ENCODE measurements around the gene ZBBX.

ZBBX gene

DNA sequence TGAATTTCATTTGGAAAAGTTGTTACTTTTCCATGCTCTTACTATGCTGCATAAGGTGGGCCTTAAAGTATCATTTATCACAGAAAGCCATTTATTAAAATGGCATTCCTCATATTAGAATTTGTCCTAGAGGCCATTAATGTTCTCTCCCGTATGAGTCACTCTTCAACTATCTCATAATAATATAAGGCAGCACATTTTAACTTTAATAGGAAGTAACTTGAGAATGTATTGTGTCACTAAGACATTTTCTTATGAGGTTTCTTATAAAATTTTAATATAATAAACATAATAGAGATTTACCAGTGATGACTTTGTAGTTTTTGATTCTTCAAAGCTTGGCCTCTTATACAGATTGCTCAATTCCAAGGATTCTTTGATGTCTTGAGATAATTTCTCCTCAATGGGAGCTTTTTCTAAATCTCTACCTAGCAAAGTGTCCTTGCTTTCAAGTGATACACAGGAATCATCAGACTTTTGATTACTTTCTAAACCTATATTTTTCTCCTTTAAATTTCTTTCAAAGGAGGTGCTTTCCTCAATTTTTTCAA, 74.7 kb downstream of the ZBBX start:
- no peak for DNase-seq

DNA sequence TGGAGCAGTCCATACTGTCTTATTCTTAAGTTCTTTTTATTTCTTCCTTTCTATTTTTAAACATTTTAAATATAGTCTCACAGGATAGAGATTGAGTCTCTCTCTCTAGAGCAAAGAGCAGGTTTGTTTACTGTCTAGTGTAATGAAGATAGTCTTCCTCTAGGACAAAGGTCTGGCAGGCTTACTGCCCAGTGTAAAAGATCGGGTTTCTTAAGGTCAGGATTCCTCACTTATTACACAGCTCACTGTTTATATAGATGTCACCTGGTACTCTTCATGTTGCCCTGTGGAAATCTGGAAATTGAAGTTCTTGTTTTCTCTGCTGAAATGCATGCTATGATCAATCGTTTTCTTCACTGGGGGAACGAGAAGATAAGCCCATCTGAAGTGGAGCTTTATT, 76.0 kb downstream of the ZBBX start:
- DNase-seq = no peak

DNA sequence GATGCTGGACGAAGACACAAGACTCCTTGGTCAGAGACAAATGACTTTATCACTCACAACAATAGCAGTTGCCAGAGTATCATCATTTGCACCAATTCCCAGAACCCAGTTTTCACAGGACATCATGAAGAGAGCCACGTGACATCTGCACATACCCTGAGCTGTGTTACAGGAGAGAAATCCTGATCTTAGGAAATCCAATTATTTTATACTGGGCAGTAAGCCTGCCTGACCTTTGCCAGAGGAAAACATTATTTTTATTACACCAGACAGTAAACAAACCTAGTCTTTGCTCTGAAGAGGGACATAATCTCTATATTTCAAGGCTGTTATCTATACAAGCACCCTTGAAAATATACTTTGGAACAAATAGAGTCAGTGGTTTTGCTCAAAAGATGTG, 77.4 kb downstream of the ZBBX start:
- no peak for DNase-seq

GRCh38 chr3:167300207-167300606, 79.9 kb downstream of the ZBBX start:
- no peak for DNase-seq

DNA sequence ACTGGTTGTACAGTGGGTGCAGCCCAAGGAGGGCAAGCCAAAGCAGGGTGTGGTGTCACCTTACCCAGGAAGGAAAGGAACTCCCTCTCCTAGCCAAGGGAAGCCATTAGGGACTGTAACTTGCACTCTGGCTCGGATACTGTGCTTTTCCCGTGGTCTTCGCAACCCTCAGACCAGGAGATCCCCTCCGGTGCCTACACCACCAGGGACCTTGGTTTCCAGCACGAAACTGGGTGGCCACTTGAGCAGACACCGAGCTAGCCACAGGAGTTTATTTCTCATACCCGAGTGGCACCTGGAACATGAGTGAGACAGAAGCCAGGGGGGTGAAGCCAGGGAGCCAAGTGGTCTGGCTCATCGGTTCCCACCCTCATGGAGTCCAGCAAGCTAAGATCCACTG, 90.7 kb downstream of the ZBBX start:
- no peak for DNase-seq

- no peak for DNase-seq
These were observed 91.4 kb downstream of the ZBBX start for GRCh38 chr3:167288737-167289136.

DNA sequence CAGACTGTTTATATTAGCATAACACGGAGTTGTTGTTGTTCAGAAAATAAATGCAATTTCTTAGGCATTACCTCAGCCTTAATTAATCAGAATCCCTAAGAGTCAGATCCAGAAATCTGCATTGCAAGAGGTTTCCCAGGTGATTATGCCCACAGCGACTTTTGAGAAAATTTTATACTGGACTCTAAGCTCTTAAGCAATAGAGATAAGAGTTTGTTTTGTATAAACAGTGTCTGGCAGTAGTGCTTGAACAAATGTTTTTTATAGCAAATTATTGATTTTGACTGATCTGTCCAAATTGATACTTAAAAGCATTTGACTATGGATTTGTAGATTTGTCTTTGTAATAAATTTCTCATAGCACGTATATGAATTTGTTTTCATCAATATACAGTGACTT, 92.8 kb downstream of the ZBBX start:
- DNase-seq = no peak

GRCh38 chr3:167274141-167274874, 105.8 kb downstream of the ZBBX start:
- no peak for DNase-seq

DNA sequence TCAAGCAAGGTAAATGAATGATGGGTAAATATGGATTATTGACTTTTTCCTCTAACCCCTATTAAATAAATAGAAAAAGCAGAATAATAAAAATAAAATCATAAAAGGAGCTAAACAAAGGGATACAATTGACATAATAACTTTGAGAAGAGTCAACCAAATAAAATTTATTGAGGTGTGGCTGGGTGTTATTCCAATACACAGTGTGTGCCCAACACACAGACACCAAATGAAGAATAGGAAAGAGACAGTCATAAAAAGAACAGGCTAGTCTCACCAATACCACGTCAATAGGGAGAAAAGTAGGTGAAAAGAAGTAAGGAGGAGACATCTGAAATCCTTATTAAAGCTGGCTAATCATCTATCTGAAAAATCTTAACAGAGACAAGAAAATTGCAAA, 127.1 kb downstream of the ZBBX start:
- DNase-seq = no peak

GRCh38 chr3:167251678-167252077, 128.4 kb downstream of the ZBBX start:
- DNase-seq = no peak

- DNase-seq = no peak
These were observed 133.8 kb downstream of the ZBBX start for GRCh38 chr3:167246252-167246651.

DNA sequence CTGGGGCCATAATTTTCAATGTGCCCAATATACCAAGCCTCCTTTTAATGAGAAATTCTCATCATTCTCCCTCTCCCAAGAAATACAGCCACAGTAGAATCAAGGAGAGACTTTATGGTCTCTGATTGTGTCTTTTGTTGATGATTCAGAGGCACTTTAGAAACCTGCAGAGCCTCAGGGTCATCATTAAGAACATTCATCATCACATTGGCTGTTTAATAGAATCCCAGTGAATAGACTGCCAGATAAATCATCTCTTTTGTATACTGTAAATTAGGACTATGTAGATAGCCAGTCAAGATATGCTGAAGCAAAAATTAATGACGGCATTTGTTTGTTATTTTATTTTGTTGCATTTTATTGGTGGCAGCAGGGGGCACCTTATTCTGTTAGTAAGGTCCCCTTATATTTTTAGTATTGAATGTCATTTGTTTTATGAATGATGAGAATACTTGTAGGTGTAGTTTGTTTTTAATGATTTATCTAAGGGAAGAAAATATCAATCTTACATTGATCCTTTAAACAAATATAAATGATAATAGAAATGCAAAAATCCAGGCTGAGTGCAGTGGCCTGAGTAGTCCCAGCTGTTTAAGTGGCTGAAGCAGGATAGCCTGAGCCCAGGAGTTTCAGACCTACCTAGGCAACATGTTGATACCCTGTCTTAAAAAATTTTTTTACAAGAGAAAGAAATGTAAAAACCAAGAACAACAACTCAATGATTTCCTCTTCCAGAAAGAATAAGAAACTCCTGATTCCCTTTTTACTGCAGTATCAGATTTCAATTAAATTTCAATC, 138.8 kb downstream of the ZBBX start:
- no peak for DNase-seq

DNA sequence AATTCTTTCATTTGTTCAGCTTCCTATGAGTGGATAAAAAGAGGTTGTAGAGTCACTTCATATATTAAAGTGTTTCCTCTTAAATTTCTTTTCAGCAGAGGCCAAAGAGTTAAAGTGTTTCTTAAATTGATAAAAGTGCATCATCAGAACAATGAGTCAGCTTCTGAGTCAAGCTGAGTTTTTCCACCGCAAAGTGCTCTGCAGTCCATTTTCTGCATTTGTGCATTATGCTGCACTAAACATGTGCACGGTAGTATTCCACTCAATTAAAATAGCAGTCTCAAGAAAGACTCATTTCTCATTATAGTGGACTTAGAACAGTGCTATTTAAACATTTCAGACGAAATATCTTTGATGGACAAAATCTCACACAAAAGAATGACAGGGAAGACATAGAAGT, 152.0 kb downstream of the ZBBX start:
- DNase-seq = no peak

DNA sequence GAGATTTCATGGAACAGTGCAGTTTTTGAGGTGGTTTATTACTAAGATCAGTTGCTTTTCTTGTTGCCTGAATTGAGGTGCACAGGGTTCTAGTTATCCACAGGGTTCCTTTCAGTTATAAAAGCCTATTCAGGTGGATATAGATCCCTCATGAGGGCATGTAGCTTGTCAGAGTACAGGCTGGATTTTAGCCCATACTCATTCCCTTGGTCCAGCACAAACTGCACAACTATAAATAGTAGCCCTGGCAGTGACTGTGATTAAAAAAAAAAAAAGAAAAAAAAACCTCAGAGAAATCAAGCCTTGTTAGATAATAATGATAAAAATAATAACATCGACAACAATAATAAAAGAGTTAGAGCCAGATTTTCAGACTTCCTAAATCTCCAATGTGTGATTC, 154.3 kb downstream of the ZBBX start:
- DNase-seq = no peak

- DNase-seq = no peak
These were observed 171.1 kb downstream of the ZBBX start for GRCh38 chr3:167209011-167209410.

- no peak for DNase-seq
These were observed 177.0 kb downstream of the ZBBX start for GRCh38 chr3:167203062-167203461.

DNA sequence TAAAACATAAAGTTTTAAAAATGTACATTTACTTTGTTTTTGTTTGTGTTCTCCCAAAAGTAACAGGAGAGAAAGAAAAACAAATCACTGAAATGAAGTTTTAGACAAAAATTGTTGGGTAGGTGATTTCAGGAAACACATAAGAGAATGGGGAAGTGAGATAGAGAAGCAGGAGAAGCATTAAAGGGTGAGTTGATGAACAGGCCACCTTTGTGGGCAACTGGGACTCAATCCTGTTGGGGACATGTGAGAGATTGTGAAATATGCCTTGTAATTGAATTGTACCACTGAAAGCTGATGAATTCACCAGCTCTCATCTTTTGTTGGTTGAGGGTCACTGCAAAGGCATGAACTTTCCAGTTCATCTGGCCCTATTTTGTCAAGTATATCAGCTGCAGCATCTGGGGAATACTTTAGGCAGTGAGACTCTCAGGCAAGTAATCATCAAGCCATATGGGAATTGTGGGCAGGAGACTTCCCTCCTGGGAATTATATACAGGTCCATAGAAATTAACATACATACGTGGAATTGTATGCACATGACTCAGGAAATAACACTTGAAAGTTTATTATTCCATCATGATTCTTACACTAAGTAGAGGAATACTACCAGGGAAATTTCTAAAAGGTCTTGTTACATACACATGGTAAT, 181.0 kb downstream of the ZBBX start:
- no peak for DNase-seq
